22Rv1 (cell line): Measurements from ENCODE around the gene CPA2.

Experiments used
- CTCF ChIP-seq: fragments of 450-650 bp; IDR thresholded peaks from 2 replicates; pipeline ENCODE4 v1.5.1; 2017; ENCODE audit warnings: mild to moderate bottlenecking
- ZFX ChIP-seq: fragments of 450-650 bp; IDR thresholded peaks from 2 replicates; pipeline ENCODE4 v1.6.1; 2017; ENCODE audit warnings: antibody characterized with exemption, borderline replicate concordance

- TF ChIP-seq ZFX (no peak), CTCF (no peak)
Measured at GRCh38 chr7:130303982-130304381, 37.3 kb downstream of the CPA2 start.
